Measurements from ENCODE around the gene NANP.
"Not testable (repeated sequence)": the region's sequence is repeated elsewhere in the genome, so short reads cannot be mapped to it uniquely, and the experiment has no call there.

NANP gene

GRCh38 chr20:25623736-25624499 lies at the start of gene NANP:
NANP (minus strand) TSS chr20:25624014; CDS start chr20:25623948, 66 bp downstream.
- DNase-seq (ENCODE audit: low read depth): peak; percentile 97

GRCh38 chr20:25672659-25673235 lies 48.9 kb upstream of the NANP start:
- DNase-seq (ENCODE audit: low read depth): no peak

GRCh38 chr20:25669826-25670422 lies 46.1 kb upstream of the NANP start:
- DNase-seq (ENCODE audit: low read depth): peak; percentile 58

- DNase-seq (ENCODE audit: low read depth): no peak
These were observed 44.6 kb upstream of the NANP start for GRCh38 chr20:25668446-25668845.

- DNase-seq (ENCODE audit: low read depth): no peak
These were observed 36.2 kb upstream of the NANP start for GRCh38 chr20:25659999-25660398.

GRCh38 chr20:25654487-25654886 lies 30.7 kb upstream of the NANP start:
- DNase-seq (ENCODE audit: low read depth): no peak

GRCh38 chr20:25652866-25653265 lies 29.1 kb upstream of the NANP start:
- DNase-seq (ENCODE audit: low read depth): not testable (repeated sequence)

GRCh38 chr20:25644814-25645213 lies 21.0 kb upstream of the NANP start:
- no peak for DNase-seq (ENCODE audit: low read depth)

- no peak for DNase-seq (ENCODE audit: low read depth)
These were observed 19.9 kb upstream of the NANP start for GRCh38 chr20:25643716-25644115.

GRCh38 chr20:25637247-25637646 lies 13.4 kb upstream of the NANP start:
- no peak for DNase-seq (ENCODE audit: low read depth)

- peak; percentile 28 for DNase-seq (ENCODE audit: low read depth)
These were observed 9.4 kb upstream of the NANP start for GRCh38 chr20:25632940-25633790.

GRCh38 chr20:25630615-25631014 lies 6.8 kb upstream of the NANP start:
- not testable (repeated sequence) for DNase-seq (ENCODE audit: low read depth)

- no peak for DNase-seq (ENCODE audit: low read depth)
These were observed 6.1 kb upstream of the NANP start for GRCh38 chr20:25629816-25630499.

- no peak for DNase-seq (ENCODE audit: low read depth)
These were observed 3.0 kb upstream of the NANP start for GRCh38 chr20:25626779-25627178.

GRCh38 chr20:25624500-25624939 lies 706 bp upstream of the NANP start:
- no peak for DNase-seq (ENCODE audit: low read depth)

GRCh38 chr20:25623225-25623735 lies 534 bp downstream of the NANP start:
- DNase-seq (ENCODE audit: low read depth): no peak

- peak; percentile 12 for DNase-seq (ENCODE audit: low read depth)
These were observed 1.2 kb downstream of the NANP start for GRCh38 chr20:25622450-25623224.

GRCh38 chr20:25622049-25622448 lies 1.8 kb downstream of the NANP start:
- DNase-seq (ENCODE audit: low read depth): no peak

- DNase-seq (ENCODE audit: low read depth): no peak
These were observed 4.3 kb downstream of the NANP start for GRCh38 chr20:25619514-25619913.

- no peak for DNase-seq (ENCODE audit: low read depth)
These were observed 15.0 kb downstream of the NANP start for GRCh38 chr20:25608774-25609173.
